GM19035 (cell line): ENCODE results near the gene POLH.
"Not testable (repeated sequence)": the region's sequence is repeated elsewhere in the genome, so short reads cannot be mapped to it uniquely, and the experiment has no call there.

Source experiments
- ATAC-seq: cut with Tn5 transposase; IDR thresholded peaks from one replicate; pipeline ENCODE4 v1.9.1; 2021; ENCODE audit not compliant: unreplicated experiment

The POLH gene

GRCh38 chr6:43575772-43576551, at the start of gene POLH, which contains the start of gene XPO5:
Gene POLH (plus strand): TSS chr6:43576185. CDS start chr6:43582320, 6,135 bp downstream.
Gene XPO5 (minus strand): TSS chr6:43576038. CDS start chr6:43575864, 174 bp downstream.
- ATAC-seq = peak; percentile 86

GRCh38 chr6:43532201-43532600, 43.8 kb upstream of the POLH start:
- no peak for ATAC-seq

- ATAC-seq = not testable (repeated sequence)
Observed at GRCh38 chr6:43538986-43539385, 37.0 kb upstream of the POLH start.

DNA sequence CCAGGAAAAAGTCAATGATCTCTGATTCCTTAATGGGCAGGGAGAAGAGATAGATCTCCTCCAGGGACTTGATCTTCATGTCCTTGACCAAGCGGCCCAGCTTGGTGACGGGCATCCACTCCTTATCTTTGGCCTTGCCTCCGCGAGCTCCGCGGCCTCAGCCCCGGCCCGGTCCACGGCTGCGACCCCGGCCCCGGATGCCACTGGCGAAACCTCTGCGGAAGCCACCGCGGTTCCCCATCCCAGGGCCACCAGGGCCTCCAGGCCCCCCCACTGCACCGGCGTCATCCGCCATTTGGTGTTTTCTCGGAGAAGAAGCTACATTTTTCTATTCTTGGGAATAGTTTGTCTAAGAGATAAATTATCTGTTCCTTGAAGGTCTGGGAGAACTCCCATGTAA, 36.6 kb upstream of the POLH start:
- not testable (repeated sequence) for ATAC-seq

GRCh38 chr6:43540507-43540906, 35.5 kb upstream of the POLH start:
- no peak for ATAC-seq

GRCh38 chr6:43541774-43542471, 34.1 kb upstream of the POLH start:
- no peak for ATAC-seq

GRCh38 chr6:43544461-43544860, 31.5 kb upstream of the POLH start:
- no peak for ATAC-seq

- no peak for ATAC-seq
Observed at GRCh38 chr6:43547222-43547621, 28.8 kb upstream of the POLH start.

- ATAC-seq = not testable (repeated sequence)
Observed at GRCh38 chr6:43557620-43558019, 18.4 kb upstream of the POLH start.

GRCh38 chr6:43559328-43559727, 16.7 kb upstream of the POLH start:
- ATAC-seq = no peak

DNA sequence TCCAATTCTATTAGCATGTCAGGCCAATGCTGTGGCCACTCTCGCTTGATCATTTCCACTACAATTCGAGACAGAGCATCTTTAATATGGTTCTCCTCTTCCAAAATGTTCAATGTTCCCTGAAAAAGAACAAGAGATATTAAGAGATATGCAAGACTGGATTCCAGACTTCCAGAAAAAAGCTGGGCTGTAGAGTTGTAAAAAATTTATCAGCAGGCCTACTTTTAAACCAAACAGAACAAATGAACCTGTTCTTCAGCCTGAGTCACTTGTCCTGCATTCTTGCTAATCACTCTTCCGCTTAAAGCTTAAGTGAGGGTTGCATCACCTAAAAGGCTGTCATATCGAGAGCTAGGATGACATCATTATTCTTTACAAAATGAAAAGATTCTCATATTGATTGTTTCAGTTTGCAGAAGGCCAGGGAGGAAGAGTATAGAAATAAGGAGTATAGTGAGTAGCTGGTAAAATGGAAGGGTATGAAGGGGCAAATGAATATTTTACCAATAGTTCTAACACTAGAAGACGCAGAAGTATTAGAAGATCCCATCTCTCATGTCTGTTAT, 5.0 kb upstream of the POLH start:
- no peak for ATAC-seq

DNA sequence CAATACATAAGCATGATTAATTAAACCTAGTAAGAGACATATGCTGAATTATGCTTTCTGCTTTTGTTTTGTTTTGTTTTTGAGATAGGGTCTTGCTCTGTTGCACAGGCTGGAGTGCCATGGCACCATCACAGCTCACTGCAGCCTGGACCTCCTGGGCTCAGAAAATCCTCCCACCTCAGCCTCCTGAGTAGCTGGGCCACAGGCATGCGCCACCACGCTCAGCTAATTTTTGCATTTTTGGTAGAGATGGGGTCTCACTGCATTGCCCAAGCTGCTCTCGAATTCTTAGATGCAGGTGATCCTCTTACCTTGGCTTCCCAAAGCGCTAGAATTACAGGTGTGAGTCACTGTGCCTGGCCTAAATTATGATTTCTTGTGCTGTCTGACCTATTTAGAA, 4.0 kb upstream of the POLH start:
- ATAC-seq = no peak

DNA sequence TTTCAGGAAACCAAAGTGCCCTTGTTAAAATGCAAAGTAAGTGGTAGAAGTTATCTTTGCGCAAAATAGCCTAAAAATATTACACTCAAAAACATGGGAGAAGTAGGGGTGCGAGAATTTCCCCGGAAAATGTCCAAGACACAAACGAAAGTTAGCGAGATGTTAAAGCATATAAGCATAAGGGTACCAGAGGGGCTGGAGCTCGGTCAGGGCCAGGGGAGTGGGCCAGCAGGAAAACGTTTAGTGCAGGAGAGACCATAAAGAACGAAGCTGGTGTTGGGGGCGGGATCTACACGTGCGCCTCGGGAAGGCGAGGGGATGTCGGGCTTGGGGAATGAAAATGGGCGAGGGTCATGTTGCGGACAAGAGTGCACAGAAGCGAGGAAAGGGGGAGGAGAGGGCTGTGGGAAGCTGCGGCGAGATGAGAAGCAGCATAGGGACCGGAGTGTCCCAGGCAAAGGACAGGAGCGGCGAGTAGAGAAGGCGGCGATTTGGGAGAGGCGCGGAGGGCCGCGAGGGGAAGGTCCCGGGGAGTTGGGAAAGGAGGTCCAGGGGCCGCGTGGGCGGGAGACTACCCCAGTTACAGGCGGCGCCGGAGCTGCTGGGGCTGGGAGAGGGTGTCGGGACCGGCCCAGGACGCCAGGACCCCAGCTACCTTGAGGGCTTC, 747 bp upstream of the POLH start:
- peak; percentile 1 for ATAC-seq

DNA sequence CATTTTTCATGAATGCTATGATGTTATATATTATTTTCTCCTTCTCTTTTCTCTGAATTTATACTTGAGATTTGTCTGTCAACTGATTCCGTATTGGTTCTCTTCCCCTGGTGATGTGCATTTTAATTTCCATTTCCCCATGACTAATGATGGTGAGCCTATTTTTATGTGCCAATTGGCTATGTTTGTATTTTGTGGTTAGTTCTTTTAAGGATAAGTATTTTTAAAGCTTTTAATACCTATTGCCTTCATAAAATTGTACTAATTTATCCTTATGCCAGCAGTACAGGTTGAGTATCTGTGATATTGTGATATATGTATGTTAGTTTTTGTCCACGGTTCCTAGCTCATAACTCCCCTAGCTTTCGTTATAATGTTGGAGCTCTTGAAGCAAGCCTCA, 2.8 kb downstream of the POLH start:
- ATAC-seq = no peak

DNA sequence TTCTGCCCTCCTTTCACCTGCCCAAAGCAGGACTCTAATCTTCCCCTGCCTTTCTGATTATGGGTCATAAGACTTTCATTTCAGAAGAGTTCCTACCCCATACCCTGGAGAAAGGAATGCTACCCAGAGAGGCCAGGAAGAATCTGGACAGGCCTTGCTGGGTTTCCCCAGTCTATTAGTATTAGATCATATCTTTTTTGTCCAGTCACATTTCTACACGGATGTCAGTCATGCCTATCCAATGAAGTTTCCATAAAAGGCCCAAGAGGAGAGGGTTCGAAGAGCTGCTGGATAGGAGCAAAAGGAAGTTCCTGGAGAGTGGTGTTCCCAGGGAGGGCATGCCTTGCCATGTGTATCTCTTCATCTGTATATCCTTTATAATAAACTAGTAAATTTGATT, 3.2 kb downstream of the POLH start:
- ATAC-seq = no peak

DNA sequence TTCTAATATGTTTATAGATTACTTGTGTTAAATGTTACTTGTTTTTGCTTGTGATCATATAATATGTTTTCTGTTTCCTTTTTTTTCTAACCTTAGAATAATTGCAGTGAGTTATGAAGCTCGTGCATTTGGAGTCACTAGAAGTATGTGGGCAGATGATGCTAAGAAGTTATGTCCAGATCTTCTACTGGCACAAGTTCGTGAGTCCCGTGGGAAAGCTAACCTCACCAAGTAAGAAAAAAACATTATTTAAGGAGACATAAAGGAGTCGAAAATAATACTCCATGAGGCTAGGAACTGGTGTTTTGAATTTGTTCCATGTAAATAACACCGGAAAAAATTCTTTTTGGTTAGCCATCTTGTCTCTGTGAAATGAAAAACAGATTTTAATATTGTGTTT, 6.9 kb downstream of the POLH start:
- no peak for ATAC-seq

DNA sequence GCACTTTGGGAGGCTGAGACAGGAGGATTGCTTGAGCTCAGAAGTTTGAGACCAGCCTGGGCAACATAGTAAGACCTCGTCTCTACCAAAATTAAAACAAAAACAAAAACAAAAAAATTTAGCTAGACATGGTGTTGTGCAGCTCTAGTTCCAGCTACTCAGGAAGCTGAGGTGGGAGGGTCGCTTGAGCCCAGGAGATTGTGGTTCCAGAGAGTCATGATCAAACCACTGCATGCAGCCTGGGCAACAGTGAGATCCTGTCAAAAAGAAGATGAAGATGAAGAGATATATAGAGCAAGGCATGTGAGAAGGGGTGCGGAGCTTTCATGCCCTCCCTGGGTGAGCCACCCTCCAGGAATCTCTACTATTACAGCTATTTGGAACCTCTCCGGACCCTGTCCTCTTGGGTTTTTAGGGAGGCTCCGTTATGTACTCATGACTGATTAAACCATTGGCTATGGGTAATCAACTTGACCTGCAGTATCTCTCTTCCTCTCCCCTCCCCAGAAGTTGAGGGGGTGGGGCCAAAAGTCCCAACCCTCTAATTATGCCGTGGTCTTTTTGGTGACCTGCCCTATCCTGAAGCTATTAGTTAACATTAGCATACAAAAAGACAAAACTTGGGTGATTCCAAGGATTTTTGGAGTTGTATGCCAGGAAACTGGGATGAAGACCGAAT, 9.0 kb downstream of the POLH start:
- no peak for ATAC-seq

DNA sequence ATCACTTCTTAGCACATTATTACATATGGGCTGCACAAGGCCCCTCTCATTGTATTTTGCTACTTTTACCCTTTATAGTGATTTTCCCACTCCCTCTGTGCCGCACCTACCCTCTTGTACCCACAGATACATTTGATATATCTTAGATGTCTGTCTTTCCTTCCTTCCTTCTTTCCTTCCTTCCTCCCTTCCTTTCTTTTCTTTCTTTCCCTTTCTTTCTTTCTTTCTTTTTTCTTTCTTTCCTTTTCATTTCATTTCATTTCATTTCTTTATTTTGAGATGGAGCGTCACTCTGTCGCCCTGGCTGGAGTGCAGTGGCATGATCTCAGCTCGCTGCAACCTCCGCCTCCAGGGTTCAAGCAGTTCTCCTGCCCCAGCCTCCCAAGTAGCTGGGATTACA, 12.2 kb downstream of the POLH start:
- no peak for ATAC-seq

DNA sequence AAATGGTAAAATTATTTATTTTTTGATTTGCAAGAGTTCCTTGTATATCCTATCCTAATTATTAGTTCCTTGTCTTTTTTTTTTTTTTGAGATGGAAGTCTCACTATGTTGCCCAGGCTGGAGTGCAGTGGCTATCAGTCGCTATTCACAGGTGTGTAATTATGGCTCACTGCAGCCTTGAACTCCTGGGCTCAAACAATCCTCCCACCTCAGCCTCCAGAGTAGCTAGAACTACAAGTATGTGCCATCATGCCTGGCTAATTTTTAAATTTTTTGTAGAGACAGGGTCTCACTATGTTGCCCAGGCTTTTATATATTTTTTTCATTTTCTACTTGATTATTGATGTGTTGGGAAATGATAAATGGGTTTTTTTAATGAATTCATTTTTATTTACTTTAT, 13.6 kb downstream of the POLH start:
- not testable (repeated sequence) for ATAC-seq

DNA sequence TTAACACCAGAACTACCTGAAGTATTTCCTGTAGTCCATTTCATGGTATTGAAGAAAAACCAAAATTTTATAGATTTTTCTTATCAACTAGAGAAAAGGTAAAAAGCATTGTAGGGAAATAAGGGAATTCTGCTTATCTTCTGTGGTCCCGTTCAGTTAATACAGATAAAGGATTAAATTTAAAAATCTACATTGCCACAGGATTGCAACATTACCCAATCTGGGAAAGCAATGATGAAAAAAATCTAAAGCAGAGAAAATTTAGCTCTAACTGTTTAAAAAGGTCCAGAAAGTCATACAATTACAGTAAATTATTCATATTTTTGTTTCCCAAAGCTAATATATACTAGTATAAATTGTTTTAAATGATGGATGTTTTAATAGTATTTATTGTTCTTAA, 18.0 kb downstream of the POLH start:
- no peak for ATAC-seq

GRCh38 chr6:43600595-43600994, 24.6 kb downstream of the POLH start:
- ATAC-seq = no peak
